HEK293 (cell line): ENCODE results near the gene NSFL1C.

Source experiments
- CTCF ChIA-PET: fragments of 350-600 bp; formaldehyde crosslinking; extraction: SDS; loops from one replicate; lab custom pipeline; 2021; ENCODE audit warnings: antibody characterized with exemption; lab: Yijun Ruan, JAX
- POLR2A ChIA-PET: fragments of 300-600 bp; formaldehyde crosslinking; extraction: SDS; loops from one replicate; lab custom pipeline; 2020; ENCODE audit warnings: antibody characterized with exemption, inconsistent platforms; lab: Yijun Ruan, JAX
- H3K27ac ChIP-seq: fragments of 200-500 bp; sonication (Bioruptor generic); 2 replicates; pipeline ENCODE4 v1.5.1; 2014; ENCODE audit warnings: low read depth, low read length, control low read depth, inconsistent platforms; ENCODE audit errors: extremely low read depth
- H3K36me3 ChIP-seq, 2 experiments: fragments of 200-500 bp in 1 of 2; sonication (Bioruptor generic) in 1 of 2; 1 replicate in 1 of 2; 2 replicates in 1 of 2; pipeline ENCODE4 v1.5.1; 2014 to 2017; ENCODE audit warnings: inconsistent platforms in 2 of 2, low read length in 2 of 2; ENCODE audit not compliant: control insufficient read depth in 2 of 2, insufficient read depth in 1 of 2
- H3K4me1 ChIP-seq: fragments of 200-500 bp; sonication (Bioruptor generic); 2 replicates; pipeline ENCODE4 v1.5.1; 2014; ENCODE audit warnings: mild to moderate bottlenecking, low read length, inconsistent platforms; ENCODE audit not compliant: control insufficient read depth, insufficient read depth
- H3K4me3 ChIP-seq: 2 replicates; pipeline ENCODE4 v1.5.1; 2011; ENCODE audit warnings: low read depth, mild to moderate bottlenecking, control low read depth, low read length, moderate library complexity
- H3K9me3 ChIP-seq: fragments of 200-500 bp; sonication (Bioruptor generic); 2 replicates; pipeline ENCODE4 v1.5.1; 2014; ENCODE audit warnings: low read depth, low read length, inconsistent platforms; ENCODE audit not compliant: control insufficient read depth, insufficient read depth
- BCL6B ChIP-seq: fragments of 450-650 bp; formaldehyde crosslinking; IDR thresholded peaks from 2 replicates; pipeline ENCODE4 v1.5.1; 2017; ENCODE audit warnings: missing biosample characterization, missing genetic modification characterization
- EGR2 ChIP-seq: fragments of 450-650 bp; formaldehyde crosslinking; IDR thresholded peaks from 2 replicates; pipeline ENCODE4 v1.5.1; 2016; ENCODE audit warnings: low read depth, missing biosample characterization, missing genetic modification characterization
- GFI1B ChIP-seq: fragments of 450-650 bp; formaldehyde crosslinking; IDR thresholded peaks from 2 replicates; pipeline ENCODE4 v1.5.1; 2016; ENCODE audit warnings: missing biosample characterization, missing genetic modification characterization
- GLIS1 ChIP-seq: fragments of 450-650 bp; formaldehyde crosslinking; IDR thresholded peaks from 2 replicates; pipeline ENCODE4 v1.5.1; 2016; ENCODE audit warnings: missing biosample characterization, missing genetic modification characterization
- HOXC10 ChIP-seq: sonication (generic); formaldehyde crosslinking; IDR thresholded peaks from 2 replicates; pipeline ENCODE4 v1.8.1; 2023; ENCODE audit warnings: mild to moderate bottlenecking, missing genetic modification reagents
- PRDM1 ChIP-seq: fragments of 450-650 bp; formaldehyde crosslinking; IDR thresholded peaks from 2 replicates; pipeline ENCODE4; 2016; ENCODE audit warnings: missing biosample characterization, missing genetic modification characterization
- SALL2 ChIP-seq: fragments of 450-650 bp; formaldehyde crosslinking; IDR thresholded peaks from 2 replicates; pipeline ENCODE4 v1.5.0; 2017; ENCODE audit warnings: missing biosample characterization, mild to moderate bottlenecking, missing genetic modification characterization, borderline replicate concordance
- TCF7L2 ChIP-seq: IDR thresholded peaks from 2 replicates; pipeline ENCODE4 v1.6.1; 2011; ENCODE audit warnings: low read depth, mild to moderate bottlenecking, inconsistent platforms, low read length, moderate library complexity, borderline replicate concordance
- ZBTB21 ChIP-seq: fragments of 450-650 bp; formaldehyde crosslinking; IDR thresholded peaks from 2 replicates; pipeline ENCODE4 v1.5.1; 2017; ENCODE audit warnings: missing biosample characterization, missing genetic modification characterization
- ZNF121 ChIP-seq: fragments of 450-650 bp; formaldehyde crosslinking; IDR thresholded peaks from 2 replicates; pipeline ENCODE4 v1.5.1; 2016; ENCODE audit warnings: missing biosample characterization, missing genetic modification characterization
- ZNF132 ChIP-seq: fragments of 450-650 bp; formaldehyde crosslinking; IDR thresholded peaks from 2 replicates; pipeline ENCODE4 v1.5.1; 2017; ENCODE audit warnings: missing biosample characterization, missing genetic modification characterization, borderline replicate concordance
- ZNF133 ChIP-seq: fragments of 450-650 bp; formaldehyde crosslinking; IDR thresholded peaks from 2 replicates; pipeline ENCODE4 v1.5.1; 2016; ENCODE audit warnings: missing biosample characterization, missing genetic modification characterization
- ZNF157 ChIP-seq: fragments of 450-650 bp; formaldehyde crosslinking; IDR thresholded peaks from 2 replicates; pipeline ENCODE4 v1.5.1; 2016; ENCODE audit warnings: missing biosample characterization, missing genetic modification characterization
- ZNF221 ChIP-seq: fragments of 450-650 bp; formaldehyde crosslinking; IDR thresholded peaks from 2 replicates; pipeline ENCODE4 v1.5.1; 2017; ENCODE audit warnings: missing biosample characterization, missing genetic modification characterization, borderline replicate concordance
- ZNF266 ChIP-seq: fragments of 450-650 bp; formaldehyde crosslinking; IDR thresholded peaks from 2 replicates; pipeline ENCODE4 v1.5.1; 2016; ENCODE audit warnings: missing biosample characterization, missing genetic modification characterization, low read depth
- ZNF302 ChIP-seq: fragments of 450-650 bp; formaldehyde crosslinking; IDR thresholded peaks from 2 replicates; pipeline ENCODE4 v1.5.1; 2016; ENCODE audit warnings: missing biosample characterization, missing genetic modification characterization, low read depth
- ZNF362 ChIP-seq: fragments of 450-650 bp; formaldehyde crosslinking; IDR thresholded peaks from 2 replicates; pipeline ENCODE4 v1.5.1; 2016; ENCODE audit warnings: missing biosample characterization, missing genetic modification characterization
- ZNF623 ChIP-seq: fragments of 450-650 bp; formaldehyde crosslinking; IDR thresholded peaks from 2 replicates; pipeline ENCODE4 v1.5.1; 2016; ENCODE audit warnings: missing biosample characterization, missing genetic modification characterization
- ZNF654 ChIP-seq: fragments of 450-650 bp; formaldehyde crosslinking; IDR thresholded peaks from 2 replicates; pipeline ENCODE4 v1.5.1; 2016; ENCODE audit warnings: low read depth, missing biosample characterization, missing genetic modification characterization
- ZNF701 ChIP-seq: fragments of 450-650 bp; formaldehyde crosslinking; IDR thresholded peaks from 2 replicates; pipeline ENCODE4 v1.5.1; 2016; ENCODE audit warnings: missing biosample characterization, missing genetic modification characterization
- ZNF76 ChIP-seq: fragments of 450-650 bp; formaldehyde crosslinking; IDR thresholded peaks from 2 replicates; pipeline ENCODE4; 2016; ENCODE audit warnings: low read depth, missing biosample characterization, missing genetic modification characterization, borderline replicate concordance
- TF ChIP-seq, protein P1 (sequence below): fragments of 450-650 bp; formaldehyde crosslinking; IDR thresholded peaks from 2 replicates; pipeline ENCODE4 v1.5.1; 2016; ENCODE audit warnings: missing biosample characterization, missing genetic modification characterization

NSFL1C gene

DNA sequence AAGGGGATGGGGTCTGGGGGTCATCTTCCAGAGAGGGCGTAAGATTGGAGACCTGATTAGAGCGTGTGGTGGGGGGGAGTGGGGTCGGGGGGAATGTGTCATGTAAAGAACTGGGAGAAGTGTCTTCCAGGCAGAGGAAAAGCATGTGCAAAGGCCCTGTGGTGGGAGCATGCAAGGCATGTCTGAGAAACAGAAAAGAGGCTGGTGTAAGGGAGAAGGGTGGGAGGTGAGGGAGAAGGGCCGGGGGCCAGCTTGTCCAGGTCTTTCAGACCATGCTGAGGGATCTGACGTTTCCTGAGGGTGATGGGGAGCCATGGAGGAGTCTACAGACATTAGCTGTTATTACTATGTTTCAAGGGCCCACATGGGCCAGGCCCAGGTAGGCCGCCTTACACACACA, 43.4 kb downstream of the NSFL1C start:
- Histone ChIP-seq H3K4me1 (peaks cover 5% of the 10 kb centered on the region; the same call in 1 of the 2 replicates), H3K4me3 (no peak overlapping the region), H3K36me3 (no peaks in the 10 kb centered on the region), H3K9me3 (no peaks in the 10 kb centered on the region), H3K27ac (no peak overlapping the region)
- ChIA-PET POLR2A (no interaction called here), CTCF (interaction anchor here (1.4 to 5.8 kb wide), 2 partner anchors 12 to 14 kb away, joined by 6 to 44 read pairs; no protein-coding TSS in a partner anchor)
- TF ChIP-seq, protein P1, sequence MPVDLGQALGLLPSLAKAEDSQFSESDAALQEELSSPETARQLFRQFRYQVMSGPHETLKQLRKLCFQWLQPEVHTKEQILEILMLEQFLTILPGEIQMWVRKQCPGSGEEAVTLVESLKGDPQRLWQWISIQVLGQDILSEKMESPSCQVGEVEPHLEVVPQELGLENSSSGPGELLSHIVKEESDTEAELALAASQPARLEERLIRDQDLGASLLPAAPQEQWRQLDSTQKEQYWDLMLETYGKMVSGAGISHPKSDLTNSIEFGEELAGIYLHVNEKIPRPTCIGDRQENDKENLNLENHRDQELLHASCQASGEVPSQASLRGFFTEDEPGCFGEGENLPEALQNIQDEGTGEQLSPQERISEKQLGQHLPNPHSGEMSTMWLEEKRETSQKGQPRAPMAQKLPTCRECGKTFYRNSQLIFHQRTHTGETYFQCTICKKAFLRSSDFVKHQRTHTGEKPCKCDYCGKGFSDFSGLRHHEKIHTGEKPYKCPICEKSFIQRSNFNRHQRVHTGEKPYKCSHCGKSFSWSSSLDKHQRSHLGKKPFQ = no peak
- TF ChIP-seq ZNF623 (tag by site-specific recombination) = peak; percentile 87
- TF ChIP-seq ZNF362 (tag by site-specific recombination) = no peak

GRCh38 chr20:1422753-1423152, 43.9 kb downstream of the NSFL1C start:
- CTCF ChIA-PET = interaction anchor here (0.6 to 1.4 kb wide), 2 partner anchors 13 to 217 kb away, joined by 4 to 6 read pairs; no protein-coding TSS in a partner anchor
- Histone ChIP-seq H3K9me3 (no peaks in the 10 kb centered on the region), H3K4me1 (peaks cover 3% of the 10 kb centered on the region; the same call in 1 of the 2 replicates), H3K4me3 (no peak overlapping the region), H3K36me3 (no peaks in the 10 kb centered on the region), H3K27ac (no peak overlapping the region)
- TF ChIP-seq ZNF221 (tag by site-specific recombination) (no peak), ZBTB21 (tag by site-specific recombination) (no peak), HOXC10 (CRISPR knock-in tag) (no peak), TCF7L2 (no peak), PRDM1 (tag by site-specific recombination) (no peak), ZNF654 (tag by site-specific recombination) (no peak), ZNF133 (tag by site-specific recombination) (no peak), BCL6B (tag by site-specific recombination) (no peak), GLIS1 (tag by site-specific recombination) (no peak), ZNF266 (tag by site-specific recombination) (no peak), GFI1B (tag by site-specific recombination) (no peak), ZNF701 (tag by site-specific recombination) (no peak), EGR2 (tag by site-specific recombination) (no peak), ZNF132 (tag by site-specific recombination) (no peak), ZNF121 (no peak), ZNF76 (no peak), SALL2 (tag by site-specific recombination) (no peak), ZNF157 (no peak), ZNF302 (tag by site-specific recombination) (no peak)
- POLR2A ChIA-PET = no interaction called here
